Mesenteric fat pad (tissue), 1 donor: ENCODE data around the gene TST. TPM values are rescaled to one million over a fixed set of nuclear protein-coding genes. Genes with fewer than 3 reads are reported as not detected.

Experiments used
- DNase-seq: peaks from one replicate; pipeline ENCODE4 v3.0.0-alpha.2; 2020; ENCODE audit warnings: low spot score
- total RNA-seq: library from RNA; stranded (reverse); fragmentation: NEBNext Ultra II Directional; extraction: Animal tissue kit (Norgen Biotek cat#: 25700); gene quantifications from one replicate; pipeline ENCODE4 v1.2.1, GENCODE V29; 2021
- donor health status: DM: yes; HTN: yes; CAD: no.

TST gene
- total RNA-seq, 1 donor from 2014 or later: 58.5 TPM

- DNase-seq: no peak
Measured at GRCh38 chr22:37015587-37015878, 3.7 kb downstream of the TST start.

DNA sequence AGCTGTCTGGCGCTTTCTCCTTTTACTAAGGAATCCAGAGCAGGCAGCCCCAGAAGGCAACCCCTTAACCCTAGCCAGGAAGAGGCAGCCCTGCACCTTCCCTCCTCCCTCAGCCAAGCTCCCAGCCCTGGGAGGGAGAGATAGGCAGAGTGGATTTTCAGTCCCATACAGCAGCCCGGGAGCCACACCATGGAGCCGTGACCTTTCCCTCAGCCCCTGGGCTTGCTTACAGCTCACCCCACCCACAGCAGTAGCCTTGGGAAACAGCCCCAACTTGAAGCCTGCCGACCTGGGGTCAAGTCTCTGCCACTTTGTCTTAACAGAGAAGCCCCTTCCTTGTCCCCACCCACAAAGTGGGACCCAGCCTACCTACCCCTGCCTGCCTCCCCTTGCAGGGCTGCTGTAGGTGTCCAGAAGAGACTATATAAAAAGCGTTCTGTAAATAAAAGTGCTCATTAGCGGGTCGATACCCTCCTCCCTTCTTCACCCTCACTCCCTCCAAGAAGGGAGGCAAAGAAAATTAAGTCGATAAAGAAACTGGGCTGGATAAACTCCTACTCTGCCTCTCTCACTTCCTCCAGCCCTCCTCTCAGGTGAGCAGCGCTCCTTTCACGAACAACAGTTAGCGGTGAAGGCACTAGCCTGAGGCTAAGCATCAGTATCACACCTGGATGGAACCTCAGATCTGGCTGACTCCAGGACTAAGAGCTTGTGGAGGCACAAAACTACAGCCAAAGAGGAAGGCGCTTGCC lies 4.2 kb downstream of the TST start:
- DNase-seq: no peak

GRCh38 chr22:37014415-37014806 lies 4.8 kb downstream of the TST start:
- DNase-seq: no peak

- DNase-seq: no peak
Measured at GRCh38 chr22:37012956-37013355, 6.3 kb downstream of the TST start.

- DNase-seq: no peak
Measured at GRCh38 chr22:37012262-37012904, 6.9 kb downstream of the TST start.

DNA sequence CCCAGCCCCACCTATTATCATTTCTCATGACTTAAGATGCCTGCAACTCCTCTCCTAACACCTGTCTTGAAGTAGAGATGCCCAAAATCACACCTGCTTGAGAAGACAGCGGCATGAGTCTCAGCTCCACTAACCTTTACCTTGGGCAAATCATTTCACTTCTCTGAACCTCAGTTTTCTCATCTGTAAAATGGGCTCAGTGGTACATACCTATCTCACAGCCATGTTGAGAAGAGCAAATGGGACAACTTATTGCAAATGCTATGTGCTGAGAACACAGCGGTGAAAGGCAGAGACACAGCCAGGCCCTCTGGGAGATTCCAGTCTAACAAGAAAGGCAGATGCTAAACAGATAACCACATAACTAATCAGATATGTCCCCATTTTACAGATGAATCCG lies 7.8 kb downstream of the TST start:
- no peak for DNase-seq

- no peak for DNase-seq
Measured at GRCh38 chr22:37010976-37011375, 8.3 kb downstream of the TST start.

DNA sequence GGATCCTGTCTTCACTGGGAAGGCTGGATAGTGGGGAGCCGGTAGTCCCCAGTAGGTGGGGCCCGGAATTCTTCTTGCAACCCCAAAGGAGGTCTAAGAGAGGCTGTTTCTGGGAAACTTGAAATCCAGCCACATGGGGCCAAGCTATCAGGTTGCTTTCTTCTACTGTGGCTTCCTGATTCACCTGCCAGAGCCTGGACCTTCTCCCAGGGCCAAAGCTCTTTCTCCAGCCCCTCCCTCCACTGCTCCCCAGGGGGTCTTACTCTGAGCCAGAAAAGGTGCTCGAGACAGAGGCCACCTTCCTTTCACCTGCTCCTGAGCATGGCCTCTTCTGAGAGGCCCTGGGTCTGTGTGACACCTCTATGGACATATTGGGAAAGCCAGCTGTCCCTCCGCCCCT lies 9.1 kb downstream of the TST start:
- no peak for DNase-seq

DNA sequence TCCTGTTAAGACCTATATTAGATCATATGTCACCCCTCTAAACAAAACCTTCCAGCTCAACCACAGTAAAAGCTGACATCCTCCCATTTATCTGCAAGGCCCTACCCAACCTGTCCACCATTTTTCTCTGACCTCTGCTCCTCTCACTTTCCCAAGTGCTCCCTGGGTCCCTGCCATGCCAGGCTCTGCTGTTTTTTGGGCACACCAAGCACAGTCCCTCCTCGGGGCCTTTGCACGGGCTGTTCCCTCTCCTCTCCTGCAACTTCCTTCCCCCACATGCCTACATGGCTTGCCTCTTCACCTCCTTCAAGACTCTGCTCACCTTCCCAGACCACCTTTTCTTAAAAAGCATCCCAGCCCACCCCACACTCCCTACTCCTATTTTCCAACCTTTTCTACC lies 9.8 kb downstream of the TST start:
- DNase-seq: no peak

- DNase-seq: no peak
Measured at GRCh38 chr22:37008365-37008764, 10.9 kb downstream of the TST start.

DNA sequence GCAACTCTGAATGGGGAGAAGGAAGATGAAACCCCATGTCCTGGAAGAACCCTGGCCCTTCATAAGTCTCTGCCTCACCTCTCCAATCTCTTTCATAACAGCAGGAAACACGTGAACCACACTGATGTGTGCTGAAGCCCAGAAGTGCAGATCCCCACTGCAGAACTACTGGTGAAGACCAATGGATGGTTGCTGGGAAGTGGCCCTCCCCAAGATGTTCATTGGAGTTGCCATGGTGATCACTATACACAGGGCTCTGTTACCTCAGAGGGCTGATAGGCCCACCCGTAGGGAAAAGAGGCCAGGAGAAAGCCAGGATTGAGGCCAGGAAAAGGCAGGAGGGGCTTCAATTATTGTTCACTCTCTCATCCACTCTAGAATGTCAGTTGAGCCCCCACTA lies 11.6 kb downstream of the TST start:
- DNase-seq: no peak

DNA sequence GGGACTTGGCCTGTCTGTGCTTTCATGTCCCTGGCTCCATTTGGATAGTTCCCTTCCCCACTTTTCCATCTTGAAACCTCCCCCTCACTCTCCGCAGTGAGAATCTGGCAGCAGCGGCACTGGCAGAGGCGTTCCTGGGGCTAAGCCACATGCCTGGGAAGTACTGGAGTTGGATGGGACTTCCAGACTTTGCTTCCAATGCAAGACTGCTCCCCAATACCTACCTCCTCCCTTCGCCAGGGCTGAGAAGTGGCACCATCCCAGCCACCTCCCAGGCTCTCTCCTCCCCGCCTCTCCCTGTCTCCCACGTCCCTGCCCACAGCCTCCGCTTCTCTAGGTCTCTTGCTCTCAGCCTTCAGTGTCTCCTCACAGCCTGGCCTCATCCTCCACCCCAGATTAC lies 16.6 kb downstream of the TST start:
- DNase-seq: no peak

GRCh38 chr22:37001826-37002225 lies 17.4 kb downstream of the TST start:
- DNase-seq: no peak

DNA sequence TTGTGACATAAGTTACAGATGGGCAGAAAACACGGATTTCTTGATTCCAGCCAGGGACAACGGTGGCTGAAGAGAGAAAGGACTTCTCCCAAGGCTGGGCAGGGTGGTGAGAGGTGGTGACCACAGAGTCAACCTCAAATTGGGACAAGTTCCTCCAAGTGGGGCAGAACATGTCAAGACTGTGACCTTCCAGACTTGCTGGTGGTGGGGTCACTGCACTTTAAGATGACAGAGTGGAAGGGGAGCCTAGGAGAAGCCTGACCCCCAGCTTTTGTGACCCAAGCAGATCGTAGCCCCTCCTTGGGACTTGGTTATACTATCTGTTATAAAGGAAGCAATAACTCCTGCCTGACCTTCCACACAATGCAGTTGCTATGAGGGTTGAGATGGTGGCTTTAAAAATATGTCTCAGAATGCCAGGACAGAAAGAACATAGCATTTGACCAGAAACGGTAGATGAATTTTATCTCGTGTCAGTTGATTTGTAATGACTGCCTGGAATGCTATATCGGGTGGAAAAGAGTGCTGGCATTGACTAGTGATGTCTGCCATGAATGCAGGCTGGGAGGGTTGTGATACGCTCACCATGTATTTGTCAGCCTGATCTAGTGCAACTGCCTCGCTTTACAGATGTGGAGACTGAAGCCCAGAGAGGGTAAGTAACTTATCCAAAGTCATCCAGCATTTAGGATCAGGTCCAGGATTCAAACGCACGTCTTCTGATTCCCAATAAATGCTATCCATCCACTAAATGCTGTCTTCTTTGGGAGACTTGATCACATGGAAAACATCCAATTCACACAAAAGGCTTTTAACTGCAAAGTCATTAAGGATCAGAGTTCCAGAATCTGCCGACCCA lies 18.3 kb downstream of the TST start:
- DNase-seq: no peak

- DNase-seq: no peak
Measured at GRCh38 chr22:36999463-36999862, 19.8 kb downstream of the TST start.

- no peak for DNase-seq
Measured at GRCh38 chr22:36998620-36999351, 20.5 kb downstream of the TST start.

DNA sequence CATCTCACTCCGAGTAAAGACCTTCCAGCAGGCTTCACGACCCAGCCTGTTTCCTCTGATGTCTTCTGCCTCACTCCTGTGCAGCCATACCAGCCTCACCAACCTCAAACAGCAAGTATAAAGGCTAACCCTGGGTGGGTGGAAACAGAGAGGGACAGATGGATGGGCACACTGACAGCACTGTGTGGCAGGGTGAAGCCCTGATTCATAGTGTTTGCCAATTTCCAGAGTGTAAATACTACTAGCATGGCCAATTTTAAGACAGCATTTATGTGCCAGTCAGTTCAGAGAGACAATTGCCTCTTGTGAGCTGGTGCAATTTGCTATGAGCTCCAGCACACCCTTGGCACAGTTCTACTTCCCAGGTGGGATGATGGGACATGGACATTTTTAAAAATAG lies 21.5 kb downstream of the TST start:
- DNase-seq: no peak

DNA sequence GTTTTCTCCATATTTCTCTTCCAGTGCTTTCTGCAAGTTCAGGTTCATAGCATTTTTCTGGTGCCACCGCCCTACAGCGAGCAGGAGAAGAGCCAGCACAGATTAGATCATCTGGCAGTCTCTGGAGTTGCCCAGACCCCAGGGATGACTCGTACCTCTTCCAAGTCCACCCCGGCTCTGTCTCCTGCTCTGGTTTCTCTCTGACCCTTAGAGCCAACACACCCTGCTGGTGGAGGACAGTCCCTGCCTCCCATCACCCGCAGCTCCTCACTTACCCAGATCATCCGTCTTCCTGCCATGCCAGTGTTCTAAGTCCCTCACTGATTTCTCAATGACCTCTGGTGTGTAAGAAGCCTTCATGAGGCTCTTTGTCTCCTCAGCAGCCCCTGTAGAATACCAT lies 28.0 kb downstream of the TST start:
- DNase-seq: peak; percentile 43

DNA sequence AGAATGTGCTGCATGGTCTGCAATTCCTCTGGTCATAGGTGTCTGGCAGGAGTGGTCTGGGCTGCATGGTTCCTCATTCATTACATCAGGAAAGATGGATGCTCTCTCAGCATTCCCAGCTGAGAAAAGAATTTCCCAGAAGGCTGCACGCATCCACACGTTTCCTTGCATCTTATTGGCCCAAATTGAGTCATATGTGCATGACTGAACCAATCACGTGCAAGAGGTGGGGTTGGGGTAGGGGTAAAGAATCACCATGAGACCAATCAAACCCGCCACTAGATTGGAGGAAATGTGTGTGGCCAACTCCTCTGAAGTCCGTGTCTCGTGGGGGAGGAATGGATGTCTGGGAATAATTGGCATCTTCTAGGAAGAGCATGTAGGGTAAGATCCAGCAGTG lies 28.8 kb downstream of the TST start:
- peak; percentile 39 for DNase-seq

DNA sequence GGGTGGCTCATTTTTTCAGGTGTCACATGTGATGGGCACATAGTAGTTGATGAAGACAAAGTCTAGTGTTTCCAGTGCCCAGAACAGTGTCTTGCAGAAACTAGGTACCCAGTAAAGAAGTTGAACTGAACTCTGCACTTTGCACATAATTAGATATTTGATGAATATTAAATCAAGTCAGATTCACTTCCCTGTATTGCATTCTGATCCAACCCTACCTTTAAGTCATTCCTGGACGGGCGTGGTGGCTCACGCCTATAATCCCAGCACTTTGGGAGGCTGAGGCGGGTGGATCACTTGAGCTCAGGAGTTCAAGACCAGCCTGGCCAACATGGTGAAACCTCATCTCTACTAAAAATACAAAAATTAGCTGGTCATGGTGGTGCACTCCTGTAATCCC lies 30.2 kb downstream of the TST start:
- DNase-seq: peak; percentile 53

- peak; percentile 82 for DNase-seq
Measured at GRCh38 chr22:36988075-36988832, 31.0 kb downstream of the TST start.
